Measurements from ENCODE around the gene STIMATE. TPM values are rescaled to one million over a fixed set of nuclear protein-coding genes. Genes with fewer than 3 reads are reported as not detected.

STIMATE gene
- total RNA-seq, 1 donor from 2014 or later: 12.1 TPM

DNA sequence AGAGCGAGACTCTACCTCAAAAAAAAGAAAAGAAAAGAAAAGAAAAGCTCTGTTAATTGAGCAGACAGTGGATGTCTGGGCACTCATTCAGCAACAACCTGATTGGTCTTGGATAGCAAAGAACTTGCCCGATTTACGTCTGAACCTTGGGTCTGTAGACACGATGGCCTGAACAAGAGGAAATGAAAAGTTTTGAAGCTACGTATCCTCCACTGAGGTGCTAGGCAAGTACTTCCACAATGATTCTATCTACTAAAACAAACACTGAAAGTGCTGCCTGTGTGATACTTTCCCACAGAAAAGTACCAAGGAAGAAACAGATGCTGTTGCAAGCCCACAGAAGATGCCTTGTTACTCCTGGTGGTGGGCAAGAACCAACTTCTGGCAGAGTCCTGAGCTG, 40.7 kb downstream of the STIMATE start:
- H3K9me3 Mint-ChIP-seq (ENCODE audit: unreplicated experiment): no peaks in the 10 kb centered on the region
- H3K36me3 Mint-ChIP-seq (ENCODE audit: low read depth, unreplicated experiment): peaks cover 8% of the 10 kb centered on the region
- no peak overlapping the region for H3K4me3 Mint-ChIP-seq (ENCODE audit: unreplicated experiment)
- DNase-seq (ENCODE audit: low read depth) (no peak), FAIRE-seq (no peak)
- peaks cover 33% of the 10 kb centered on the region for H4K20me1 ChIP-seq (ENCODE audit: insufficient read depth, low read length)
- no peak overlapping the region for H3K9ac ChIP-seq (ENCODE audit: low read length)
- H3K4me1 ChIP-seq (ENCODE audit: insufficient read depth, low read length): no peaks in the 10 kb centered on the region
- no peaks in the 10 kb centered on the region for H3K79me2 ChIP-seq (ENCODE audit: insufficient read depth, low read length)
- TF ChIP-seq, protein P1, sequence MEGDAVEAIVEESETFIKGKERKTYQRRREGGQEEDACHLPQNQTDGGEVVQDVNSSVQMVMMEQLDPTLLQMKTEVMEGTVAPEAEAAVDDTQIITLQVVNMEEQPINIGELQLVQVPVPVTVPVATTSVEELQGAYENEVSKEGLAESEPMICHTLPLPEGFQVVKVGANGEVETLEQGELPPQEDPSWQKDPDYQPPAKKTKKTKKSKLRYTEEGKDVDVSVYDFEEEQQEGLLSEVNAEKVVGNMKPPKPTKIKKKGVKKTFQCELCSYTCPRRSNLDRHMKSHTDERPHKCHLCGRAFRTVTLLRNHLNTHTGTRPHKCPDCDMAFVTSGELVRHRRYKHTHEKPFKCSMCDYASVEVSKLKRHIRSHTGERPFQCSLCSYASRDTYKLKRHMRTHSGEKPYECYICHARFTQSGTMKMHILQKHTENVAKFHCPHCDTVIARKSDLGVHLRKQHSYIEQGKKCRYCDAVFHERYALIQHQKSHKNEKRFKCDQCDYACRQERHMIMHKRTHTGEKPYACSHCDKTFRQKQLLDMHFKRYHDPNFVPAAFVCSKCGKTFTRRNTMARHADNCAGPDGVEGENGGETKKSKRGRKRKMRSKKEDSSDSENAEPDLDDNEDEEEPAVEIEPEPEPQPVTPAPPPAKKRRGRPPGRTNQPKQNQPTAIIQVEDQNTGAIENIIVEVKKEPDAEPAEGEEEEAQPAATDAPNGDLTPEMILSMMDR (IDR thresholded peaks at IDR 0.05; ENCODE audit: insufficient read depth, low read depth, low read length): no peak
- no peak for TF ChIP-seq EZH2 (IDR thresholded peaks at IDR 0.05; ENCODE audit: insufficient read depth, low read length)
- no peaks in the 10 kb centered on the region for H3K27me3 Mint-ChIP-seq (ENCODE audit: low read depth, unreplicated experiment)
- H3K4me1 Mint-ChIP-seq (ENCODE audit: low read depth, unreplicated experiment): no peaks in the 10 kb centered on the region
- H3K4me2 ChIP-seq (ENCODE audit: low read length): no peak overlapping the region
- H3K4me3 ChIP-seq (ENCODE audit: insufficient read depth, low read depth, low read length): no peak overlapping the region
- no peaks in the 10 kb centered on the region for H3K9me3 ChIP-seq (ENCODE audit: insufficient read depth, low read depth, low read length)
- no peaks in the 10 kb centered on the region for H3K27me3 ChIP-seq (ENCODE audit: insufficient read depth, low read length)
- H3K27ac ChIP-seq (ENCODE audit: low read depth, low read length): no peak overlapping the region
- H3K36me3 ChIP-seq (ENCODE audit: insufficient read depth, low read length): no peaks in the 10 kb centered on the region
- no peak overlapping the region for H2AFZ ChIP-seq (ENCODE audit: low read depth, low read length)
- H3K27ac Mint-ChIP-seq (ENCODE audit: unreplicated experiment): no peak overlapping the region

DNA sequence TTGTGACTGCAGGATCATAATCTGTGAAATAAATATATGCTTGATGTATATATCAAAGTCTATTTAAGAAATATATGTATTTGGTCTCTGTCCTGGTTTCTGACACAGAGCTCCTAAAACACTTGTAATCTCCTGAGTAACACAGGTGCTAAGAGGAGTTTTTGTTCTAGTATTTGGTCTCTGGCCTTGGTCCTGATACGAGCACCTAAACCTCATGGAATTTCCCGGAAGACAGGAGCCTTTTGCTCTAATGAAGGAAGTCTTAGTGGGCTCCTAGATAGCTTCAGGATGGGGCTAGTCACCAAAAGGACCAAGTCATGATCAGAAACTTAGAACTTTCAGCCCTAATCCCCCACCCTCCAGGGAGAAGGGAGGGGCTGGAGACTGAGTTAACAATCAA, 43.3 kb downstream of the STIMATE start:
- peaks cover 4% of the 10 kb centered on the region for H3K36me3 Mint-ChIP-seq (ENCODE audit: low read depth, unreplicated experiment)
- H3K27me3 ChIP-seq (ENCODE audit: insufficient read depth, low read length): no peaks in the 10 kb centered on the region
- H3K27ac ChIP-seq (ENCODE audit: low read depth, low read length): no peak overlapping the region
- no peak overlapping the region for H3K4me3 ChIP-seq (ENCODE audit: insufficient read depth, low read depth, low read length)
- H2AFZ ChIP-seq (ENCODE audit: low read depth, low read length): no peak overlapping the region
- H3K4me3 Mint-ChIP-seq (ENCODE audit: unreplicated experiment): no peak overlapping the region
- TF ChIP-seq, protein P1 (IDR thresholded peaks at IDR 0.05; ENCODE audit: insufficient read depth, low read depth, low read length): no peak
- no peak for TF ChIP-seq EZH2 (IDR thresholded peaks at IDR 0.05; ENCODE audit: insufficient read depth, low read length)
- no peaks in the 10 kb centered on the region for H3K4me1 ChIP-seq (ENCODE audit: insufficient read depth, low read length)
- H3K9ac ChIP-seq (ENCODE audit: low read length): no peak overlapping the region
- no peaks in the 10 kb centered on the region for H3K27me3 Mint-ChIP-seq (ENCODE audit: low read depth, unreplicated experiment)
- H3K36me3 ChIP-seq (ENCODE audit: insufficient read depth, low read length): no peaks in the 10 kb centered on the region
- H4K20me1 ChIP-seq (ENCODE audit: insufficient read depth, low read length): peaks cover 28% of the 10 kb centered on the region
- no peak overlapping the region for H3K4me2 ChIP-seq (ENCODE audit: low read length)
- no peaks in the 10 kb centered on the region for H3K9me3 ChIP-seq (ENCODE audit: insufficient read depth, low read depth, low read length)
- DNase-seq (ENCODE audit: low read depth): no peak
- no peaks in the 10 kb centered on the region for H3K4me1 Mint-ChIP-seq (ENCODE audit: low read depth, unreplicated experiment)
- H3K27ac Mint-ChIP-seq (ENCODE audit: unreplicated experiment): no peak overlapping the region
- no peak for FAIRE-seq
- no peaks in the 10 kb centered on the region for H3K79me2 ChIP-seq (ENCODE audit: insufficient read depth, low read length)
- no peaks in the 10 kb centered on the region for H3K9me3 Mint-ChIP-seq (ENCODE audit: unreplicated experiment)

DNA sequence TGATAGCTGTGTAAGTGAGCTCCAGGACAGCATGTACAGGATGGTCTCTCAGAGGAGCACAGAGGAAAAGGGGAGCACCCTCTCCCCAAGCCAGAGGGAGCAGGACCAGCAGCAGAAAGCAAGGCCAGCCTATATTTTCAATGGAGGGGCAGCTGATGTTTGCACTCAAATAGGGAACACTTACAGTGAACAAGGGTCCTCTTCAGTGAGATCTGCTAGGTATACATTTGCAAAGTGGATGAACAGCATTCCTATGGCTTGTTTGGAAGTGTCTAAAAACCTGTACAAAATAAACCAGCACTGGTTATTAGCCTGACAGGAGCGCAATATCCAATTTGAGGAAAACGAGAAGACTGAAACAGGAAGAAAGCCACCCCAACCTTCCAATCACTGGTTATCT, 44.9 kb downstream of the STIMATE start:
- H3K79me2 ChIP-seq (ENCODE audit: insufficient read depth, low read length): no peaks in the 10 kb centered on the region
- H3K4me2 ChIP-seq (ENCODE audit: low read length): no peak overlapping the region
- Mint-ChIP-seq H3K4me3 (ENCODE audit: unreplicated experiment) (no peak overlapping the region), H3K4me1 (ENCODE audit: low read depth, unreplicated experiment) (peaks cover 6% of the 10 kb centered on the region), H3K27me3 (ENCODE audit: low read depth, unreplicated experiment) (no peaks in the 10 kb centered on the region), H3K27ac (ENCODE audit: unreplicated experiment) (no peak overlapping the region), H3K36me3 (ENCODE audit: low read depth, unreplicated experiment) (peaks cover 3% of the 10 kb centered on the region), H3K9me3 (ENCODE audit: unreplicated experiment) (no peaks in the 10 kb centered on the region)
- H4K20me1 ChIP-seq (ENCODE audit: insufficient read depth, low read length): peaks cover 24% of the 10 kb centered on the region
- no peak overlapping the region for H3K27ac ChIP-seq (ENCODE audit: low read depth, low read length)
- no peak for DNase-seq (ENCODE audit: low read depth)
- H3K9ac ChIP-seq (ENCODE audit: low read length): no peak overlapping the region
- no peaks in the 10 kb centered on the region for H3K27me3 ChIP-seq (ENCODE audit: insufficient read depth, low read length)
- H3K36me3 ChIP-seq (ENCODE audit: insufficient read depth, low read length): no peaks in the 10 kb centered on the region
- no peaks in the 10 kb centered on the region for H3K9me3 ChIP-seq (ENCODE audit: insufficient read depth, low read depth, low read length)
- TF ChIP-seq, protein P1 (IDR thresholded peaks at IDR 0.05; ENCODE audit: insufficient read depth, low read depth, low read length): no peak
- TF ChIP-seq EZH2 (IDR thresholded peaks at IDR 0.05; ENCODE audit: insufficient read depth, low read length): no peak
- FAIRE-seq: no peak
- no peak overlapping the region for H2AFZ ChIP-seq (ENCODE audit: low read depth, low read length)
- no peak overlapping the region for H3K4me3 ChIP-seq (ENCODE audit: insufficient read depth, low read depth, low read length)
- H3K4me1 ChIP-seq (ENCODE audit: insufficient read depth, low read length): no peaks in the 10 kb centered on the region
